Peyer's patch (tissue), 4 donors: ENCODE data around the gene TGFBR1.

Experiments
- CTCF ChIP-seq, 6 experiments: fragments of 450-650 bp in 4 of 6; fragments of 200-600 bp in 2 of 6; sonication (generic) in 1 of 6; IDR thresholded peaks; one replicate each; pipeline ENCODE4 v1.5.1; 2017 to 2019; ENCODE audit warnings: antibody characterized with exemption in 6 of 6, mild to moderate bottlenecking in 3 of 6, moderate library complexity in 1 of 6
- POLR2A ChIP-seq, 2 donors: fragments of 450-650 bp; IDR thresholded peaks; one replicate each; pipeline ENCODE4 v1.5.1; 2017; ENCODE audit warnings: antibody characterized with exemption in 2 of 2, mild to moderate bottlenecking in 2 of 2, moderate library complexity in 2 of 2

GRCh38 chr9:99172124-99173091 is 67.5 kb downstream of the TGFBR1 start:
- TF ChIP-seq CTCF (IDR thresholded peaks at IDR 0.05) (no peak), POLR2A (IDR thresholded peaks at IDR 0.05) (no peak)
